H9 (cell line): ENCODE measurements around the gene EIF4A3. TPM values are rescaled to one million over a fixed set of nuclear protein-coding genes. Genes with fewer than 3 reads are reported as not detected.

Source experiments
- DNase-seq: peaks from one replicate; pipeline ENCODE4 v3.0.0-alpha.2; 2017
- H2AFZ ChIP-seq: one replicate; pipeline ENCODE4 v1.6.1; 2013; ENCODE audit warnings: mild to moderate bottlenecking, low read length, control low read depth, moderate library complexity
- H2AK5ac ChIP-seq: 2 replicates; pipeline ENCODE4 v1.6.1; 2013; ENCODE audit warnings: low read length, control low read depth, mixed read lengths; ENCODE audit not compliant: insufficient read length
- H2BK120ac ChIP-seq: one replicate; pipeline ENCODE4 v1.6.1; 2013; ENCODE audit warnings: low read depth, mild to moderate bottlenecking, low read length, control low read depth, inconsistent platforms; ENCODE audit not compliant: poor library complexity, severe bottlenecking
- H2BK12ac ChIP-seq: 2 replicates; pipeline ENCODE4 v1.6.1; 2013; ENCODE audit warnings: low read length, control low read depth, mixed read lengths, low read depth; ENCODE audit not compliant: insufficient read length
- H2BK15ac ChIP-seq: 2 replicates; pipeline ENCODE4 v1.6.1; 2013; ENCODE audit warnings: low read depth, low read length, control low read depth
- H2BK20ac ChIP-seq: one replicate; pipeline ENCODE4 v1.6.1; 2013; ENCODE audit warnings: low read depth, mild to moderate bottlenecking, low read length, control low read depth, inconsistent platforms; ENCODE audit not compliant: poor library complexity, severe bottlenecking
- H2BK5ac ChIP-seq: 2 replicates; pipeline ENCODE4 v1.6.1; 2013; ENCODE audit warnings: low read length, control low read depth, mixed read lengths; ENCODE audit not compliant: insufficient read length
- H3K14ac ChIP-seq: 2 replicates; pipeline ENCODE4 v1.6.1; 2013; ENCODE audit warnings: low read length, control low read depth; ENCODE audit not compliant: insufficient read depth
- H3K18ac ChIP-seq: 2 replicates; pipeline ENCODE4 v1.6.1; 2013; ENCODE audit warnings: low read depth, mild to moderate bottlenecking, mixed read lengths, low read length, control low read depth; ENCODE audit not compliant: insufficient read length
- H3K23ac ChIP-seq: 2 replicates; pipeline ENCODE4 v1.6.1; 2013; ENCODE audit warnings: low read length, control low read depth, mixed read lengths, low read depth; ENCODE audit not compliant: insufficient read length
- H3K23me2 ChIP-seq: 2 replicates; pipeline ENCODE4 v1.6.1; 2013; ENCODE audit warnings: low read depth, mild to moderate bottlenecking, mixed read lengths, low read length, control low read depth; ENCODE audit not compliant: insufficient read length, poor library complexity, severe bottlenecking
- H3K27ac ChIP-seq: 2 replicates; pipeline ENCODE4 v1.5.1; 2013; ENCODE audit warnings: low read length, control low read depth, mixed read lengths, low read depth; ENCODE audit not compliant: insufficient read length
- H3K27me3 ChIP-seq: 2 replicates; pipeline ENCODE4 v1.6.1; 2013; ENCODE audit warnings: low read length, control low read depth, inconsistent platforms; ENCODE audit not compliant: insufficient read depth
- H3K4ac ChIP-seq: 2 replicates; pipeline ENCODE4 v1.6.1; 2013; ENCODE audit warnings: low read depth, mild to moderate bottlenecking, control low read depth, inconsistent platforms, low read length, moderate library complexity
- H3K4me1 ChIP-seq: 2 replicates; pipeline ENCODE4 v1.6.1; 2013; ENCODE audit warnings: low read length, control low read depth, inconsistent platforms; ENCODE audit not compliant: insufficient read depth
- H3K4me2 ChIP-seq: 2 replicates; pipeline ENCODE4 v1.6.1; 2013; ENCODE audit warnings: low read length, control low read depth, mixed read lengths; ENCODE audit not compliant: insufficient read length, insufficient read depth
- H3K56ac ChIP-seq: 2 replicates; pipeline ENCODE4 v1.6.1; 2013; ENCODE audit warnings: low read depth, mild to moderate bottlenecking, mixed read lengths, low read length, control low read depth; ENCODE audit not compliant: insufficient read length
- H3K79me1 ChIP-seq: 2 replicates; pipeline ENCODE4 v1.6.1; 2013; ENCODE audit warnings: low read depth, mild to moderate bottlenecking, moderate library complexity, low read length, control low read depth, inconsistent platforms; ENCODE audit not compliant: insufficient read depth, poor library complexity, severe bottlenecking
- H3K79me2 ChIP-seq: 2 replicates; pipeline ENCODE4 v1.6.1; 2013; ENCODE audit warnings: low read length, control low read depth, inconsistent platforms; ENCODE audit not compliant: insufficient read depth
- H3K9ac ChIP-seq: 2 replicates; pipeline ENCODE4 v1.6.1; 2013; ENCODE audit warnings: low read length, control low read depth, mixed read lengths; ENCODE audit not compliant: insufficient read length; ENCODE audit errors: extremely low read depth
- H3K9me3 ChIP-seq: one replicate; pipeline ENCODE4 v1.6.1; 2013; ENCODE audit warnings: low read depth, low read length, inconsistent platforms; ENCODE audit not compliant: control insufficient read depth
- H3T11ph ChIP-seq: one replicate; pipeline ENCODE4 v1.6.1; 2013; ENCODE audit warnings: mild to moderate bottlenecking, low read length, control low read depth, inconsistent platforms
- H4K20me1 ChIP-seq: one replicate; pipeline ENCODE4 v1.6.1; 2013; ENCODE audit not compliant: control insufficient read depth, insufficient read length, insufficient read depth
- H4K5ac ChIP-seq: 2 replicates; pipeline ENCODE4 v1.6.1; 2013; ENCODE audit warnings: low read depth, mild to moderate bottlenecking, mixed read lengths, low read length, control low read depth; ENCODE audit not compliant: insufficient read length
- H4K8ac ChIP-seq: replicated peaks from 2 replicates; pipeline ENCODE4 v1.6.1; 2013; ENCODE audit warnings: low read length, control low read depth, mixed read lengths, low read depth; ENCODE audit not compliant: insufficient read length
- H4K91ac ChIP-seq: 2 replicates; pipeline ENCODE4 v1.6.1; 2013; ENCODE audit warnings: low read depth, mild to moderate bottlenecking, moderate library complexity, mixed read lengths, low read length, control low read depth; ENCODE audit not compliant: insufficient read length
- H3K27ac Mint-ChIP-seq, 3 experiments: 2 replicates in 2 of 3; 3 replicates in 1 of 3; pipeline ENCODE4 v1.8.0; 2020 to 2021; ENCODE audit warnings: mixed read lengths in 3 of 3, mild to moderate bottlenecking in 1 of 3, moderate library complexity in 1 of 3
- H3K27me3 Mint-ChIP-seq: 2 replicates; pipeline ENCODE4 v1.8.0; 2021; ENCODE audit warnings: low read depth, mild to moderate bottlenecking, moderate library complexity, mixed read lengths
- H3K36me3 Mint-ChIP-seq, 3 experiments: 2 replicates in 2 of 3; 3 replicates in 1 of 3; pipeline ENCODE4 v1.8.0; 2020 to 2021; ENCODE audit warnings: low read depth in 3 of 3, mixed read lengths in 3 of 3; ENCODE audit not compliant: insufficient read depth in 1 of 3
- H3K4me1 Mint-ChIP-seq, 2 experiments: 2 replicates each; pipeline ENCODE4 v1.8.0; 2020; ENCODE audit warnings: mixed read lengths in 2 of 2
- H3K4me3 Mint-ChIP-seq, 2 experiments: 2 replicates in 1 of 2; 3 replicates in 1 of 2; pipeline ENCODE4 v1.8.0; 2020 to 2021; ENCODE audit warnings: mild to moderate bottlenecking in 2 of 2, mixed read lengths in 2 of 2, moderate library complexity in 1 of 2
- H3K9me3 Mint-ChIP-seq, 2 experiments: 2 replicates in 1 of 2; 3 replicates in 1 of 2; pipeline ENCODE4 v1.8.0; 2020; ENCODE audit warnings: mild to moderate bottlenecking in 2 of 2, mixed read lengths in 2 of 2, moderate library complexity in 1 of 2
- CTCF ChIP-seq: fragments of 200-600 bp; sonication (generic); conservative IDR thresholded peaks from 3 replicates; pipeline ENCODE4 v1.8.0; 2021; ENCODE audit warnings: antibody characterized with exemption, mild to moderate bottlenecking
- WGBS: extraction: QIAGEN DNeasy Blood & Tissue Kit; methylation state at CpG from one replicate; pipeline ENCODE4 v1.1.7; 2013; ENCODE audit warnings: missing lambda C conversion rate, low lambda C conversion rate, mixed read lengths; ENCODE audit not compliant: insufficient read length; ENCODE audit errors: extremely low coverage; 5-methylcytosine and 5-hydroxymethylcytosine counted together
- total RNA-seq: library from RNA; stranded (reverse); gene quantifications from 2 replicates; pipeline ENCODE4 v1.2.1, GENCODE V29; 2021

Gene EIF4A3
- total RNA-seq, 1 experiment from 2014 or later, result 162 TPM

DNA sequence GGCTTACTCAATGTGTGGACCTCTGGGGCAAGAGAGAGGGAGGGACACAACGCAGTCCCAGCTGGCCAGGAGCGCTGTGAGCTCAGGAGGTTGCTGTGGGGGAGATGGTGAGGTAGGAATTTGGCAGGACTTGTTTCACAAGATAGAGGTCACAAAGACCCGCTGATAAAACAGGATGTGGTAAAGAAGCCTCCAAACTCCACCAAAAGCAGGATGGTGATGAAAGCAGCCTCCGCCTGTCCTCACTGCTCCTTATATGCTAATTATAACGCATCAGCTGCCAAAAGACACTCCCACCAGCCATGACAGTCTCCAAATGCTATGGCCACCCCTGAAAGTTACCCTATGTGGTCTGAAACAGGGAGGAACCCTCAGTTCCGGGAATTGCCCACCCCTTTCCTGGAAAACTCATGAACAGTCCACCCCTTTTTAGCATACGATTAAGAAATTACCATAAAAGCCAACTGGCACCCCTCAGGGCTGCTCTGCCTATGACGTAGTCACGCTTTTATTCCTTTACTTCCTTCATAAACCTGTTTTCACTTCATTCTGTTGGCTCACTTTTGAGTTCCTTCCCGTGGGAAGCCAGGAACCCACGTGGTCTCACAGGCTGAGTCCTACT is 5.3 kb upstream of the EIF4A3 start:
- Histone ChIP-seq H4K91ac (no peak overlapping the region), H3K9ac (no peak overlapping the region), H3K56ac (no peak overlapping the region), H3K9me3 (peaks cover 3% of the 10 kb centered on the region), H3K27ac (no peak overlapping the region), H2BK5ac (no peak overlapping the region), H3K4ac (no peak overlapping the region), H3K23me2 (no peaks in the 10 kb centered on the region), H2BK15ac (no peak overlapping the region), H2BK12ac (no peak overlapping the region), H2AK5ac (no peak overlapping the region), H2BK20ac (no peak overlapping the region), H4K20me1 (no peaks in the 10 kb centered on the region), H3K79me1 (no peaks in the 10 kb centered on the region), H3K27me3 (no peaks in the 10 kb centered on the region), H4K8ac (no peak overlapping the region), H3K4me2 (no peak overlapping the region), H3T11ph (no peak overlapping the region), H3K79me2 (no peaks in the 10 kb centered on the region), H2AFZ (no peak overlapping the region), H3K18ac (no peak overlapping the region), H3K14ac (no peak overlapping the region), H4K5ac (no peak overlapping the region), H3K23ac (no peak overlapping the region), H3K4me1 (no peaks in the 10 kb centered on the region; the same call in 1 of the 2 replicates), H2BK120ac (no peak overlapping the region)
- no peak for TF ChIP-seq CTCF
- Mint-ChIP-seq H3K27me3 (peaks cover 20% of the 10 kb centered on the region), H3K9me3 (peaks cover 28 to 29% of the 10 kb centered on the region in 2 experiments), H3K36me3 (peaks cover 12 to 29% (median 16%) of the 10 kb centered on the region in 3 experiments), H3K4me1 (peaks cover 43 to 63% of the 10 kb centered on the region in 2 experiments), H3K27ac (no peak overlapping the region), H3K4me3 (no peak overlapping the region)
- DNase-seq, result no peak
- WGBS, result no CpG with 5 or more reads among the region's 11 CpGs
